Activated CD8-positive, alpha-beta memory T cell treated with anti-CD3 and anti-CD28 coated beads for 48 hours (primary cell): ENCODE measurements around the gene ERICH6B.
"Not testable (repeated sequence)": the region's sequence is repeated elsewhere in the genome, so short reads cannot be mapped to it uniquely, and the experiment has no call there.

ENCODE experiments used
- DNase-seq, 3 experiments: peaks; one replicate each; pipeline ENCODE4 v3.0.0-alpha.2; 2020; ENCODE audit warnings: low read depth in 2 of 3, low spot score in 2 of 3

Gene ERICH6B

GRCh38 chr13:45615501-45616101 lies at the start of gene ERICH6B:
Gene ERICH6B (minus strand): TSS chr13:45615739. CDS start chr13:45597005, 18,734 bp downstream.
- DNase-seq: no peak

DNA sequence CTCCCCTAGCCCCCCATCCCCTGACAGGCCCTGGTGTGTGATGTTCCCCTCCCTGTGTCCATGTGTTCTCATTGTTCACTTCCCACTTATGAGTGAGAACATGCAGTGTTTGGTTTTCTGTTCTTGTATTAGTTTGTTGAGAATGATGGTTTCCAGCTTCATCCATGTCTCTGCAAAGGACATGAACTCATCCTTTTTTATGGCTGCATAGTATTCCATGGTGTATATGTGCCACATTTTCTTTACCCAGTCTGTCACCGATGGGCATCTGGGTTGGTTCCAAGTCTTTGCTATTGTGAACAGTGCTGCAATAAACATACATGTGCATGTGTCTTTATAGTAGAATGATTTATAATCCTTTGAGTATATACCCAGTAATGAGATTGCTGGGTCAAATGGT lies 47.4 kb upstream of the ERICH6B start:
- DNase-seq: not testable (repeated sequence)

DNA sequence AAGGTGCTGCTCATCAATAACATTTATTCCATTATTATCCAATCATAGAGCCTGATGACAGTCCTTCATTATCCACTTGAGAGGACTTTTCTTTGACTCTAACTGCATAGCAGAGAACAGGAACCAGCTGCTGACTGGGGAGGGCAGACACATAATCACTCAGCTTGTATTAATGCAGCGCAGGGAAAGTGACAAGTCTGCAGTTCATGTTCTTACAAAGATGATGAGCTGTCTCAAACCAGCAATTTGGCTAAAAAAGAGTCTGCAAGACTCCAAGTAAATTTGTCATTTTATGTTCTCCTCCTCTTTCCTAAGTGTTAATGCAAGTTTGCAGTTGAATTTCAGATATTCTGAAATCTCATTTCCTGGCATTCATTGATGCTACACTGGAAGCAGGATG lies 46.6 kb upstream of the ERICH6B start:
- no peak for DNase-seq

DNA sequence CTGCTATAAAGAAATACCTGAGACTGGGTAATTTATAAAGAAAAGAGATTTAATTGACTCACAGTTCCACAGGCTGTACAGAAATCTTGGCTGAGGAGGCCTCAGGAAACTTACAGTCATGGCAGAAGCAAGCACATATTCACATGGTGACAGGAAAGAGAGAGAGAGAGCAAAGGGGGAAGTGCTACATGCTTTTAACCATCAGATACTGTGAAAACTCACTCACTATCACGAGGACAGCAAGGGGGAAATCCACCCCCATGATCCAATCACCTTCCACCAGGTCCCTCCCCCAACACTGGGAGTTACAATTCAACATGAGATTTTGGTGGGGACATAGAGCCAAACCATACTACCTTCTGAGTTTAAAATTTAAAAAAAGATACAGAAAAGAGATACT lies 44.9 kb upstream of the ERICH6B start:
- not testable (repeated sequence) for DNase-seq

GRCh38 chr13:45659536-45659935 lies 44.0 kb upstream of the ERICH6B start:
- no peak for DNase-seq

GRCh38 chr13:45658586-45659235 lies 43.2 kb upstream of the ERICH6B start:
- DNase-seq: no peak

DNA sequence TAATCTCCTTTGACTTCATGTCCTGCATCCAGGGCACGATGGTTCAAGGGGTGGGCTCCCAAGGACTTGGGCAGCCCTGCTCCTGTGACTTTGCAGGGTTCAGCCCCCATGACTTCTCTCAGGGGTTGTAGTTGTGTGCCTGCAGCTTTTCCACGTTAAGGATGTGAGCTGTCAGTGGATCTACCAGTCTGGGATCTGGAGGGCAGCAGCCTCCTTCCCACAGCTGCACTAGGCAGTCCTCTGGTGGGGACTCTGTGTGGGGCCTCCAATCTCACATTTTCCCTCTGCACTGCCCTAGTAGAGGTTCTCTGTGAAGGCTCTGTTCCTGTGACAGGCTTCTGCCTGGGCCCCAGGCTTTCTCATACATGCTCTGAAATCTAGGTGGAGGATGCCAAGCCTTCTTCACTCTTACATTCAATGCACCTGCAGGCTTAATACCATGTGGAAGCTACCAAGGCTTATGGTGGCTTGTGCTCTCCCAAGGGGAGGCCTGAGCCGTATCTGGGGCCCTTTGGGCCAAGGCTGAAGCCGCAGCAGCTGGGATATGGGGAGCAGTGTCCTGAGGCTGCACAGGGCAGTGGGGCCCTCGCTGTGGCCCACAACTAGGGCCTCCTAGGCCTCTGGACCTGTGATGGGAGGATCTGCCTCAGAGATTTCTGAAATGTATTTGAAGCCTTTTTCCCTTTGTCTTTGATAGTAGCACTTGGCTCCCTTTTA lies 39.3 kb upstream of the ERICH6B start:
- no peak for DNase-seq

GRCh38 chr13:45645263-45645662 lies 29.7 kb upstream of the ERICH6B start:
- not testable (repeated sequence) for DNase-seq

GRCh38 chr13:45642159-45642558 lies 26.6 kb upstream of the ERICH6B start:
- not testable (repeated sequence) for DNase-seq

DNA sequence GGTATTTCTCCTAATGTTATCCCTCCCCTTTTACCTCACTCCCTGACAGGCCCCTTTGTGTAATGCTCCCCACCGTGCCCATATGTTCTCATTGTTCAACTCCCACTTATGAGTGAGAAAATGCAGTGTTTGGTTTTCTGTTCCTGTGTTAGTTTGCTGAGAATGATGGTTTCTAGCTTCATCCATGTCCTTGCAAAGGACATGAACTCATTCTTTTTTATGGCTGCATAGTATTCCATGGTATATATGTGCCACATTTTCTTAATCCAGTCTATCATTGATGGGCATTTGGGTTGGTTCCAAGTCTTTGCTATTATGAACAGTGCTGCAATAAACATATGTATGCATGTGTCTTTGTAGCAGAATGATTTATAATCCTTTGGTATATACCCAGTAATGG lies 19.8 kb upstream of the ERICH6B start:
- not testable (repeated sequence) for DNase-seq

GRCh38 chr13:45630791-45631190 lies 15.3 kb upstream of the ERICH6B start:
- DNase-seq: no peak

DNA sequence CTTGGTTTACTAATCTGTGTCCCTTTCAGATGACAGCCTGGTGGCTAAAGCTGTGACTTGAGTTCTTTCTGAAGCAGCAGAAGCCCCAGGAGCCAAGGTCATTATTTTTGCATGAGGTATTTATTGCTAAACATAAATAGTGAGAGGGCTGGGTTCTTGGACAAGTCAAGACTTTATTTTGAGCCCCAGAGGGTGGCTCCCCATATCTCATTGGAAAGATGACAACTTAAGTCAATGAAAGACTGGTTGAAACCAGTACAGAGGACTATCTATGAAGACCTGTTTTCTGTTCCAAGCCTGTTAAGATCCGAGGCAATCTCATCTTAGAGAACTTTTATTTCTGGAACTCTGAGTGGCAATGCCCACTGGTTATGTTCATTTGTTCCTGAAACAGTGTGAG lies 14.4 kb upstream of the ERICH6B start:
- DNase-seq: no peak

DNA sequence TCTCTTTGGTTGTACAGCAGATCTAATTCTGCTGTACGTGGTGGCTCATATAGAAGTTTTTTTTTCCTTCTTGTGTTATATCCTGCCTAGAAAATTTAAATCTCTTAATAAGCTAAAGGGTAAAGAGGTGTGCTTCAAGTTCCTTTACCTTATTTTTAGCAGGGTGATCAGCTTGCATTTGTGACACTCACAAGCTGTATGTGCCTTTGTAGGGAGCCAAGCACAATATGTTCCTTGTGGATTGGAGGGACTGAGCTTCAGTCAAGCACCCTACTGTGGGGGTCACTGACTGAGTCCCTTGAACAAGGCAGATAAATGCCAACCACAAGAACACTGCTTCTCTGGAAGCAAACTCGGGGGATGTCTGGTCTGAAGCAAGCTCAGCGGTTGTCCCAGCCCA lies 12.6 kb upstream of the ERICH6B start:
- DNase-seq: no peak

GRCh38 chr13:45627656-45628055 lies 12.1 kb upstream of the ERICH6B start:
- no peak for DNase-seq

DNA sequence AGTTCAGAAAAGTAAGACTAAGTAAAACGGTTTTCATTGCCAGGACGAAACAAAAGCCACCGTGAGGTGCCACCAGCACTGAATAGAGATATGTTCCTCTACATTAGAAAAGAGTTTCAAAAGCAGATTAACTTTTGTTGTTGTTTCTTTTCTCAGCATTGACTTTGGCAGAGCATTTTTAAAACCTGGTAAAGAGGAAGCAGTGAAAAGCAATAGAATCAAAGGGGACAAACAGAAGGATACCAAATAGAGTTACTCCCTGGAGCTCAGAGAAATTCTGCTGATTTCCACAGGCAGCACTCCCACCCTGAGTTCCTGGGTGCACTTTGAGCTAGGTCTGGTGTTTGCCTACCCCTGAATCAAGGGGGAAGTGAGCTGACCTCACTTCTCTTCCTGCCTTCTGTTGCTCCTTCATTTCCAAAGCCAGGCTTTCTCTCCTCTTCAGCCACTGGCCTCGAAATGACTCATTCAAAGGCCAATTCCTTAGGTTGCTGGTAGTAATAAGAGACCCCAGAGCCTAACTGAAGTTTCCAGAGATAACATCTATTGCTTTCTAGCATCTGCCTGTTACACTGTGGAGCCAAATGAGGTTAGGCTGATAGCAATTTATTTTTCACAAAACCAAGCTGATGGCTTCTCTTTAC lies 11.3 kb upstream of the ERICH6B start:
- no peak for DNase-seq

DNA sequence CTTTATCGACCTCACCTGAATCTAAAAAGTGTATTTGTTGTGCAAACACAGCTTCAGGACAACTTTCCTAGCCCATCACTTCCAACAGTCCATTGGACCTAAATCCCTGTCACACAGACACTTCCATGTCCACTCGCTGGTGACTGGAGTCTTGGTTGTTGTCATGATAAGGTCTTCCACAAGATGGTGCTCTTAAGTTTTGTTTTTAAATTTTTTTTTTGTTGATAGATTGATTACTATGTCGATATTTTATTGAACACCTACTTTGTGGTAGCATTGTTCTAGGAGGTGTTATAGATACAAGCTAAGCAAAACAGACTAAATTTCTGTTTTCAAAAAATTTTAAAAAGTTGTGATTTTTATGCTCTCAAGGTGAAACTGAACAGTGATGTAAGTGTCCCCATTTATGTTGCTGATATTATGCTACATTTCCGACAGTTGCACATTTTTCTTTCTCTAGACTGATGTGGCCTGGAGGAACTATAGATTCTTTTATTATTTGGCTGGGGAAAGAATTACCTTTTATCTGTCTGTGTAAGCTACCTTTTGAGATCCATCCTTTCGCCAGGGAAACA lies 8.1 kb upstream of the ERICH6B start:
- DNase-seq: no peak

GRCh38 chr13:45621950-45622349 lies 6.4 kb upstream of the ERICH6B start:
- no peak for DNase-seq

DNA sequence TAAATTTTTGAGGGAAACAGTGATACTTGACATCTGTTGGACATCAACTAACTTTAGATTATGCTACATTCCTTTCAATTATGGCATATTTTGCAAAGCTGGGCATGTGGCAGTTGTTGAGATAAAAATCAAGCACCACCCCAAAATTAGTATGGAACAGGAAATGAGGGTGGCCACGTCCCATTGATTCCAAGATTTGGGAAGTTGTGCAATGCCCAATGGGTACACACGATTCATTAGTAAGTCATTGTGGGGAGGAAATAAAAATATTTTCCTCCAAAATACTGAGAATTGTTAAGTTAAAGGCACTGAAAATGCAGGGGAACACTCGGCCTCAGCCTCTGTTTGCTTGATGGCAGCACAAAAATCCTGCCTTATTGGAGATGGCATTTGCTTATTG lies 7.6 kb downstream of the ERICH6B start:
- no peak for DNase-seq

DNA sequence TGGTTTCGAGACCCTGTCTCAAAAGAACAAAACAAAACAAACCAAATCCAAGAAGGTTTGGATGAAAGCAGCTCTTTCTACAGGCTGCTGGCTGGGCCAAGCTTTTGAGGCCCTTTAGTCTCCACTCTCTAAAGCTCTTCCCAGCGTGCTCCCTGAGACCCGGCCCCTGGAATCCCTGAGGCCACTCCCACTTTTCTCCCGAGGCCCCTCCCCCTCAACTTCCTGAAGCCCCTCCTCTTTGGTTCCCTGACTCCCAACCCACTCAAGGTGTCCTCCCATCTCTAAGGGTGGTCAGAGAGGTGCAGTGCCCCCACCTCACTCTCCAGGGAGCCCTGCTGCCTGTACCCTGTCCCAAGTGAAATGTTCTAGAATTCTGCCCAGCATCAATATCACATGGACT lies 10.6 kb downstream of the ERICH6B start:
- DNase-seq: no peak

DNA sequence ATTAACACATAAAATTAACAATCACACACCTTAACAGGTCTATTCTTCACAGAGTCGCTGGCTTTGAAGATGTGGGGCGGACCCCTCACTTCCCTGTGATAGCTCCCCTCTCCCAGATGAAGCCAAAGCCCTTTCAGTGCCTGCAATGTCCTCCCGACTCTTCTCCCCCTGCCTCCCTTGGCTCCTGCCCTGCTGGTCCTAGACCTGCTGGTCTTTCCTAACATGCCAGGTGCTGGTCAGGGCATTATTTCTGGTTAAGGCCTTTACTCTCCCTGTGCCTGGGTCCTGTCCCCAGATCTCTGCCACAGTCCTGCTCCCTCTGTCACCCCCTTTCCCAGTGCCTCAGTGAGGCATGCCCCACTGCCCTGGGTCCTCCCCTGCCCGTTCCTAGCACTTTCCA lies 12.2 kb downstream of the ERICH6B start:
- DNase-seq: no peak
